OCI-LY7 (cell line): ENCODE data around the gene CD109.

Source experiments
- EZH2phosphoT487 ChIP-seq: fragments of 200-600 bp; sonication (generic); IDR thresholded peaks from 2 replicates; pipeline ENCODE4 v1.6.1; 2018; ENCODE audit warnings: low read depth, borderline replicate concordance, mild to moderate bottlenecking, mixed run types, antibody characterized with exemption, low read length, moderate library complexity, mixed read lengths
- TF ChIP-seq, protein P1 (sequence below): fragments of 200-600 bp; sonication (generic); conservative IDR thresholded peaks from 2 replicates; pipeline ENCODE4 v1.5.1; 2014; ENCODE audit warnings: mild to moderate bottlenecking, antibody characterized with exemption, low read length, moderate library complexity, mixed read lengths

DNA sequence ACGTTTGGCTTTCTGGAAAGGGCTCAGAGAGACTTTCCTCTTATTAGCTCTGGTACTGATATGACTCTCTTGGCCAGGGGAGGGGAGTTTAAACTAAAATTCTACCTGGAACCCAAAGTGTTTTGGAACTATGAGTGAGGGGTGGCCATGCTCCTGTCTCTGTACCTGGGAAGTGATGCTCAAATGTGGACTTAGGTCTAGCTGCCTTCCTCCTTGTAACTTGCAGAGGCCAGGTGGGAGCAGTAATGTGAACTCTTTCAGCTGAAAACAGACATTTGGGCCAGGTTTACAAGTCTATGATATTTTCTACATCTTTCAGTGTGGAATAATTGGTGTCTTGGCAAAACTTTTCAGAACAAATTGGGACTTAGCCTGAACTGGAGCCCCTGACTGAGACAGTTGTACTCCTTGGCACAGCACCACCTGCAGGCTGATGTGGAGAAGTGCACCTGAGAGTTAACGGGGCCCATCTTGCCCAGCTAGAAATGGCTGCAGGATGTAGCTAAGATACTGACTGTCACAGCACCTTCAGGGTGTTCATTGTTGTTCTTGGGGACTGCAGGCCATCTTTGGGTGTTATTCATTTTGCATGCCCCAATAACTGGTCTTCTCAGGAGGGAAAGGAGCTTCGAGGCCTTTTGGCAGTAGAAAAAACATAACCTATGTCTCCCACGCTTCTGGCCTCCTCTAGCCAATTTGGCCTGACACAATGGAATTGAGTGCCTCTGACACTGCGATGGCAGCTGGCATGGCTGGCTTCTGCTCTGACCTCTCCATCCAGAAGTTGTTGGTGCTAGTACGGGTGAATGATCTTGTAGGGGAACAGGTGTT is 37.1 kb downstream of the CD109 start:
- TF ChIP-seq, protein P1, sequence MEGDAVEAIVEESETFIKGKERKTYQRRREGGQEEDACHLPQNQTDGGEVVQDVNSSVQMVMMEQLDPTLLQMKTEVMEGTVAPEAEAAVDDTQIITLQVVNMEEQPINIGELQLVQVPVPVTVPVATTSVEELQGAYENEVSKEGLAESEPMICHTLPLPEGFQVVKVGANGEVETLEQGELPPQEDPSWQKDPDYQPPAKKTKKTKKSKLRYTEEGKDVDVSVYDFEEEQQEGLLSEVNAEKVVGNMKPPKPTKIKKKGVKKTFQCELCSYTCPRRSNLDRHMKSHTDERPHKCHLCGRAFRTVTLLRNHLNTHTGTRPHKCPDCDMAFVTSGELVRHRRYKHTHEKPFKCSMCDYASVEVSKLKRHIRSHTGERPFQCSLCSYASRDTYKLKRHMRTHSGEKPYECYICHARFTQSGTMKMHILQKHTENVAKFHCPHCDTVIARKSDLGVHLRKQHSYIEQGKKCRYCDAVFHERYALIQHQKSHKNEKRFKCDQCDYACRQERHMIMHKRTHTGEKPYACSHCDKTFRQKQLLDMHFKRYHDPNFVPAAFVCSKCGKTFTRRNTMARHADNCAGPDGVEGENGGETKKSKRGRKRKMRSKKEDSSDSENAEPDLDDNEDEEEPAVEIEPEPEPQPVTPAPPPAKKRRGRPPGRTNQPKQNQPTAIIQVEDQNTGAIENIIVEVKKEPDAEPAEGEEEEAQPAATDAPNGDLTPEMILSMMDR = peak; percentile 94
- TF ChIP-seq EZH2phosphoT487 = no peak
